K562 (cell line): ENCODE data around the gene CUTA. TPM values are rescaled to one million over a fixed set of nuclear protein-coding genes. Genes with fewer than 3 reads are reported as not detected.
A peak's percentile ranks its signal among the peaks of the same experiment; 100 is the strongest.

ENCODE experiments used
- CGGBP1 ChIP-seq: fragments of 250-450 bp; sonication (Bioruptor Pico); IDR thresholded peaks from 2 replicates; pipeline ENCODE4 v1.9.0; 2021; ENCODE audit warnings: mild to moderate bottlenecking
- CHD1 ChIP-seq: fragments of 200-600 bp; sonication (generic); IDR thresholded peaks from one replicate; pipeline ENCODE4 v1.6.1; 2012; ENCODE audit warnings: mild to moderate bottlenecking, moderate library complexity, low read length, inconsistent platforms
- DMBX1 ChIP-seq: fragments of 250-450 bp; sonication (Bioruptor Pico); IDR thresholded peaks from 2 replicates; pipeline ENCODE4 v1.8.0; 2022; ENCODE audit warnings: inconsistent platforms, mild to moderate bottlenecking, moderate library complexity, borderline replicate concordance
- ETS2 ChIP-seq: IDR thresholded peaks from 2 replicates; pipeline ENCODE4 v1.6.1; 2016; ENCODE audit warnings: borderline replicate concordance, missing genetic modification characterization, mild to moderate bottlenecking, moderate library complexity, missing compliant biosample characterization; ENCODE audit not compliant: poor library complexity, severe bottlenecking
- LEF1 ChIP-seq: fragments of 450-650 bp; IDR thresholded peaks from 2 replicates; pipeline ENCODE4 v1.6.1; 2016; ENCODE audit warnings: mild to moderate bottlenecking
- MLX ChIP-seq, 2 experiments: fragments of 450-650 bp in 1 of 2; sonication (generic) in 1 of 2; formaldehyde crosslinking; conservative IDR thresholded peaks; 2 replicates each; pipeline versions ENCODE4 v1.4.0 to v1.8.1; 2020 to 2022; ENCODE audit warnings: mild to moderate bottlenecking in 1 of 2, missing genetic modification reagents in 1 of 2
- NCOA6 ChIP-seq: fragments of 450-650 bp; IDR thresholded peaks from 2 replicates; pipeline ENCODE4 v1.6.1; 2017; ENCODE audit warnings: mild to moderate bottlenecking
- RAD51 ChIP-seq: fragments of 450-650 bp; IDR thresholded peaks from 2 replicates; pipeline ENCODE4 v1.7.1; 2016; ENCODE audit warnings: low read depth, mild to moderate bottlenecking, borderline replicate concordance
- ZNF639 ChIP-seq, 2 experiments: fragments of 200-800 bp in 1 of 2; sonication (Bioruptor generic) in 1 of 2; sonication (generic) in 1 of 2; formaldehyde crosslinking in 1 of 2; IDR thresholded peaks in 1 of 2; conservative IDR thresholded peaks in 1 of 2; 2 replicates each; pipeline versions ENCODE4 v1.5.0 to v1.6.1; 2016 to 2020; ENCODE audit warnings: missing compliant biosample characterization in 1 of 2, missing genetic modification characterization in 1 of 2, missing genetic modification reagents in 1 of 2
- polyA plus RNA-seq, 8 experiments: library from polyadenylated mRNA; depleted of rRNA in 4 of 8; stranded (reverse) in 5 of 8; unstranded in 3 of 8; fragments of >200 nt; fragmentation: Nextera tagmentation in 2 of 8; fragmentation: Illumina TruSeq in 1 of 8; extraction: Ambion mirVana in 2 of 8; extraction: Trizol in 1 of 8; gene quantifications; 2 replicates each; pipeline versions ENCODE4 v1.2.1 to v1.2.3, GENCODE V29; 2011 to 2014; ENCODE audit warnings: inconsistent platforms in 1 of 8, missing spikeins in 1 of 8
- total RNA-seq, 7 experiments: library from RNA; depleted of rRNA in 6 of 7; stranded (reverse); fragments of >200 nt in 6 of 7; fragmentation: Illumina TruSeq in 2 of 7; extraction: Trizol in 2 of 7; gene quantifications; 2 replicates each; pipeline versions ENCODE4 v1.2.1 to v1.2.3, GENCODE V29; 2011 to 2021; ENCODE audit warnings: low replicate concordance in 1 of 7
- TF ChIP-seq, protein P1 (sequence below): fragments of 250-450 bp; sonication (Bioruptor Pico); IDR thresholded peaks from 2 replicates; pipeline ENCODE4 v1.4.0; 2020; ENCODE audit warnings: mild to moderate bottlenecking, moderate library complexity, borderline replicate concordance
- TF ChIP-seq, protein P2 (sequence below): sonication (generic); formaldehyde crosslinking; IDR thresholded peaks from 2 replicates; pipeline ENCODE4 v1.8.0; 2023; ENCODE audit warnings: mild to moderate bottlenecking, missing genetic modification reagents

CUTA gene
- total and polyA plus RNA-seq, 9 of the 15 experiments (the other 6 are each of a cell fraction or from before 2014, with no cell fraction given): 166 to 682 (median 310) TPM

- TF ChIP-seq, protein P1, sequence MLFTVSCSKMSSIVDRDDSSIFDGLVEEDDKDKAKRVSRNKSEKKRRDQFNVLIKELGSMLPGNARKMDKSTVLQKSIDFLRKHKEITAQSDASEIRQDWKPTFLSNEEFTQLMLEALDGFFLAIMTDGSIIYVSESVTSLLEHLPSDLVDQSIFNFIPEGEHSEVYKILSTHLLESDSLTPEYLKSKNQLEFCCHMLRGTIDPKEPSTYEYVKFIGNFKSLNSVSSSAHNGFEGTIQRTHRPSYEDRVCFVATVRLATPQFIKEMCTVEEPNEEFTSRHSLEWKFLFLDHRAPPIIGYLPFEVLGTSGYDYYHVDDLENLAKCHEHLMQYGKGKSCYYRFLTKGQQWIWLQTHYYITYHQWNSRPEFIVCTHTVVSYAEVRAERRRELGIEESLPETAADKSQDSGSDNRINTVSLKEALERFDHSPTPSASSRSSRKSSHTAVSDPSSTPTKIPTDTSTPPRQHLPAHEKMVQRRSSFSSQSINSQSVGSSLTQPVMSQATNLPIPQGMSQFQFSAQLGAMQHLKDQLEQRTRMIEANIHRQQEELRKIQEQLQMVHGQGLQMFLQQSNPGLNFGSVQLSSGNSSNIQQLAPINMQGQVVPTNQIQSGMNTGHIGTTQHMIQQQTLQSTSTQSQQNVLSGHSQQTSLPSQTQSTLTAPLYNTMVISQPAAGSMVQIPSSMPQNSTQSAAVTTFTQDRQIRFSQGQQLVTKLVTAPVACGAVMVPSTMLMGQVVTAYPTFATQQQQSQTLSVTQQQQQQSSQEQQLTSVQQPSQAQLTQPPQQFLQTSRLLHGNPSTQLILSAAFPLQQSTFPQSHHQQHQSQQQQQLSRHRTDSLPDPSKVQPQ (CRISPR knock-in tag): no peak
- no peak for TF ChIP-seq NCOA6
- TF ChIP-seq, protein P2, sequence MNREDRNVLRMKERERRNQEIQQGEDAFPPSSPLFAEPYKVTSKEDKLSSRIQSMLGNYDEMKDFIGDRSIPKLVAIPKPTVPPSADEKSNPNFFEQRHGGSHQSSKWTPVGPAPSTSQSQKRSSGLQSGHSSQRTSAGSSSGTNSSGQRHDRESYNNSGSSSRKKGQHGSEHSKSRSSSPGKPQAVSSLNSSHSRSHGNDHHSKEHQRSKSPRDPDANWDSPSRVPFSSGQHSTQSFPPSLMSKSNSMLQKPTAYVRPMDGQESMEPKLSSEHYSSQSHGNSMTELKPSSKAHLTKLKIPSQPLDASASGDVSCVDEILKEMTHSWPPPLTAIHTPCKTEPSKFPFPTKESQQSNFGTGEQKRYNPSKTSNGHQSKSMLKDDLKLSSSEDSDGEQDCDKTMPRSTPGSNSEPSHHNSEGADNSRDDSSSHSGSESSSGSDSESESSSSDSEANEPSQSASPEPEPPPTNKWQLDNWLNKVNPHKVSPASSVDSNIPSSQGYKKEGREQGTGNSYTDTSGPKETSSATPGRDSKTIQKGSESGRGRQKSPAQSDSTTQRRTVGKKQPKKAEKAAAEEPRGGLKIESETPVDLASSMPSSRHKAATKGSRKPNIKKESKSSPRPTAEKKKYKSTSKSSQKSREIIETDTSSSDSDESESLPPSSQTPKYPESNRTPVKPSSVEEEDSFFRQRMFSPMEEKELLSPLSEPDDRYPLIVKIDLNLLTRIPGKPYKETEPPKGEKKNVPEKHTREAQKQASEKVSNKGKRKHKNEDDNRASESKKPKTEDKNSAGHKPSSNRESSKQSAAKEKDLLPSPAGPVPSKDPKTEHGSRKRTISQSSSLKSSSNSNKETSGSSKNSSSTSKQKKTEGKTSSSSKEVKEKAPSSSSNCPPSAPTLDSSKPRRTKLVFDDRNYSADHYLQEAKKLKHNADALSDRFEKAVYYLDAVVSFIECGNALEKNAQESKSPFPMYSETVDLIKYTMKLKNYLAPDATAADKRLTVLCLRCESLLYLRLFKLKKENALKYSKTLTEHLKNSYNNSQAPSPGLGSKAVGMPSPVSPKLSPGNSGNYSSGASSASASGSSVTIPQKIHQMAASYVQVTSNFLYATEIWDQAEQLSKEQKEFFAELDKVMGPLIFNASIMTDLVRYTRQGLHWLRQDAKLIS (CRISPR knock-in tag): no peak
- peak; percentile 59; the same call in 1 of the 2 replicates for TF ChIP-seq LEF1
- TF ChIP-seq MLX (CRISPR knock-in tag; conservative IDR thresholded peaks at IDR 0.05): no peak
- no peak for TF ChIP-seq CHD1
- TF ChIP-seq DMBX1 (CRISPR knock-in tag): no peak
- no peak for TF ChIP-seq ZNF639 (CRISPR knock-in tag; conservative IDR thresholded peaks at IDR 0.05 in 1 of 2, IDR thresholded peaks at IDR 0.05 in 1 of 2)
- no peak for TF ChIP-seq CGGBP1
- TF ChIP-seq RAD51: no peak
- no peak for TF ChIP-seq ETS2
These were observed 2.8 kb upstream of the CUTA start (continued) for GRCh38 chr6:33420491-33421343.
